ENCODE results near the gene ULK4. TPM values are rescaled to one million over a fixed set of nuclear protein-coding genes. Genes with fewer than 3 reads are reported as not detected.

ULK4 gene
- 10 to 100 TPM; 16.8 to 18.7 TPM for total RNA-seq

GRCh38 chr3:41961751-41962679 is at the start of gene ULK4:
ULK4 (minus strand) TSS chr3:41962103; CDS start chr3:41954759, 7,344 bp downstream.

GRCh38 chr3:41198950-41199865 is 762.7 kb downstream of the ULK4 start, which contains the start of gene CTNNB1:
CTNNB1 (plus strand) TSS chr3:41199505; CDS start chr3:41224069, 24,564 bp downstream.

Other genes with a start within 250 kb of the ULK4 start
- 10 to 100 TPM; 23.8 to 25.0 TPM for gene TRAK1, start 129.3 kb upstream of the ULK4 start, total RNA-seq